ENCODE data around the gene ELOVL3.

- TF ChIP-seq POLR2A (IDR thresholded peaks at IDR 0.05): no peak
- TF ChIP-seq CTCF (IDR thresholded peaks at IDR 0.05): no peak
- TF ChIP-seq POLR2AphosphoS5 (IDR thresholded peaks at IDR 0.05): no peak
- no peak for TF ChIP-seq EP300 (IDR thresholded peaks at IDR 0.05)
Observed at GRCh38 chr10:102242118-102242485, 16.0 kb downstream of the ELOVL3 start.
